GM23338 (cell line): ENCODE results near the gene CMIP. TPM values are rescaled to one million over a fixed set of nuclear protein-coding genes. Genes with fewer than 3 reads are reported as not detected.

Experiments used
- ATAC-seq: fragments of 200-7000 bp; cut with Tn5 transposase; 3 replicates; pipeline ENCODE4 v1.9.1; 2020
- DNase-seq: peaks from one replicate; pipeline ENCODE4 v3.0.0-alpha.2; 2015; ENCODE audit warnings: low spot score
- H2AFZ ChIP-seq: fragments of 200-600 bp; sonication (generic); 2 replicates; pipeline ENCODE4 v1.8.0; 2016; ENCODE audit warnings: antibody characterized with exemption, mild to moderate bottlenecking, moderate library complexity
- H3F3A ChIP-seq: fragments of 200-600 bp; sonication (generic); replicated peaks from 2 replicates; pipeline ENCODE4 v1.8.0; 2017; ENCODE audit warnings: antibody characterized with exemption, mixed run types, low read depth
- H3K27ac ChIP-seq: fragments of 200-600 bp; sonication (generic); 2 replicates; pipeline ENCODE4 v1.6.1; 2016; ENCODE audit warnings: low read depth
- H3K27me3 ChIP-seq: fragments of 200-600 bp; sonication (generic); 2 replicates; pipeline ENCODE4 v1.8.0; 2016; ENCODE audit warnings: mild to moderate bottlenecking, mixed run types, moderate library complexity; ENCODE audit not compliant: insufficient read depth
- H3K36me3 ChIP-seq: fragments of 200-600 bp; sonication (generic); 2 replicates; pipeline ENCODE4 v1.8.0; 2016; ENCODE audit warnings: mild to moderate bottlenecking; ENCODE audit not compliant: insufficient read depth
- H3K4me1 ChIP-seq: fragments of 200-600 bp; sonication (generic); 2 replicates; pipeline ENCODE4 v1.8.0; 2016; ENCODE audit warnings: mild to moderate bottlenecking, moderate library complexity; ENCODE audit not compliant: insufficient read depth
- H3K4me2 ChIP-seq: fragments of 200-600 bp; sonication (generic); 2 replicates; pipeline ENCODE4 v1.7.1; 2017; ENCODE audit warnings: mixed run types
- H3K4me3 ChIP-seq: fragments of 200-600 bp; sonication (generic); 2 replicates; pipeline ENCODE4 v1.6.1; 2016; ENCODE audit warnings: mixed run types
- H3K79me2 ChIP-seq: fragments of 200-600 bp; sonication (generic); replicated peaks from 2 replicates; pipeline ENCODE4 v1.8.0; 2017; ENCODE audit warnings: mild to moderate bottlenecking; ENCODE audit not compliant: insufficient read depth
- H3K9me2 ChIP-seq: fragments of 200-600 bp; sonication (generic); 2 replicates; pipeline ENCODE4 v1.8.0; 2017; ENCODE audit not compliant: insufficient read depth
- H4K20me1 ChIP-seq: fragments of 200-600 bp; sonication (generic); replicated peaks from 2 replicates; pipeline ENCODE4 v1.8.0; 2017; ENCODE audit warnings: mild to moderate bottlenecking; ENCODE audit not compliant: insufficient read depth
- H3K27ac Mint-ChIP-seq: 2 replicates; pipeline ENCODE4 v1.8.0; 2020; ENCODE audit warnings: inconsistent platforms, mild to moderate bottlenecking, moderate library complexity, mixed read lengths
- H3K27me3 Mint-ChIP-seq: 3 replicates; pipeline ENCODE4 v1.8.0; 2022; ENCODE audit warnings: low read depth, mild to moderate bottlenecking, moderate library complexity, mixed read lengths, inconsistent platforms; ENCODE audit not compliant: insufficient read depth, poor library complexity
- H3K36me3 Mint-ChIP-seq: 3 replicates; pipeline ENCODE4 v1.8.0; 2021; ENCODE audit warnings: low read depth, mild to moderate bottlenecking, inconsistent platforms, moderate library complexity, mixed read lengths
- H3K4me1 Mint-ChIP-seq: 3 replicates; pipeline ENCODE4 v1.8.0; 2020; ENCODE audit warnings: mild to moderate bottlenecking, inconsistent platforms, mixed read lengths
- H3K4me3 Mint-ChIP-seq: 3 replicates; pipeline ENCODE4 v1.8.0; 2021; ENCODE audit warnings: moderate library complexity, mild to moderate bottlenecking, inconsistent platforms, mixed read lengths
- H3K9me3 Mint-ChIP-seq: 3 replicates; pipeline ENCODE4 v1.8.0; 2020; ENCODE audit warnings: moderate library complexity, mild to moderate bottlenecking, inconsistent platforms, mixed read lengths
- CREB1 ChIP-seq: fragments of 250-450 bp; sonication (Bioruptor Pico); IDR thresholded peaks from 2 replicates; pipeline ENCODE4 v1.5.0; 2020; ENCODE audit warnings: low read depth, mild to moderate bottlenecking, moderate library complexity
- EZH2 ChIP-seq: fragments of 200-600 bp; sonication (generic); IDR thresholded peaks from one replicate; pipeline ENCODE4 v1.8.0; 2017; ENCODE audit warnings: antibody characterized with exemption, mild to moderate bottlenecking, low read depth; ENCODE audit not compliant: unreplicated experiment
- JUNB ChIP-seq: IDR thresholded peaks from one replicate; pipeline ENCODE4 v1.6.1; 2016; ENCODE audit warnings: antibody characterized with exemption; ENCODE audit not compliant: unreplicated experiment
- NANOG ChIP-seq: IDR thresholded peaks from 2 replicates; pipeline ENCODE4 v1.6.1; 2016; ENCODE audit warnings: antibody characterized with exemption, borderline replicate concordance
- POLR2AphosphoS5 ChIP-seq: IDR thresholded peaks from 2 replicates; pipeline ENCODE4 v1.6.1; 2016; ENCODE audit warnings: antibody characterized with exemption, low read depth
- REST ChIP-seq: IDR thresholded peaks from one replicate; pipeline ENCODE4 v1.6.1; 2018; ENCODE audit warnings: antibody characterized with exemption; ENCODE audit not compliant: unreplicated experiment
- STAT1 ChIP-seq: IDR thresholded peaks from one replicate; pipeline ENCODE4 v1.6.1; 2016; ENCODE audit warnings: antibody characterized with exemption; ENCODE audit not compliant: unreplicated experiment
- ZNF114 ChIP-seq: fragments of 250-450 bp; sonication (Bioruptor Pico); IDR thresholded peaks from 2 replicates; pipeline ENCODE4 v1.5.0; 2020; ENCODE audit warnings: mild to moderate bottlenecking, moderate library complexity
- ZNF331 ChIP-seq: fragments of 250-450 bp; sonication (Bioruptor Pico); IDR thresholded peaks from 2 replicates; pipeline ENCODE4 v1.5.0; 2020; ENCODE audit warnings: low read depth, mild to moderate bottlenecking, moderate library complexity
- polyA plus RNA-seq: library from polyadenylated mRNA; unstranded; fragments of >200 nt; fragmentation: Nextera tagmentation; extraction: Ambion mirVana; gene quantifications from 2 replicates; pipeline ENCODE4 v1.2.1, GENCODE V29; 2016
- total RNA-seq: library from RNA; depleted of rRNA; stranded (reverse); fragments of >200 nt; shearing (Covaris generic); gene quantifications from 2 replicates; pipeline ENCODE4 v1.2.3, GENCODE V29; 2014
- TF ChIP-seq, protein P1 (sequence below), 2 experiments: fragments of 200-600 bp in 1 of 2; sonication (generic) in 1 of 2; conservative IDR thresholded peaks; 2 replicates each; pipeline versions ENCODE4 v1.5.1 to v1.6.1; 2016 to 2017; ENCODE audit warnings: antibody characterized with exemption in 2 of 2, low read depth in 2 of 2, mild to moderate bottlenecking in 2 of 2, moderate library complexity in 1 of 2
- TF ChIP-seq, protein P2 (sequence below): IDR thresholded peaks from 2 replicates; pipeline ENCODE4 v1.6.1; 2016; ENCODE audit warnings: antibody characterized with exemption

Gene CMIP
- total and polyA plus RNA-seq, 2 experiments from 2014 or later = 9.5 to 62.3 TPM

DNA sequence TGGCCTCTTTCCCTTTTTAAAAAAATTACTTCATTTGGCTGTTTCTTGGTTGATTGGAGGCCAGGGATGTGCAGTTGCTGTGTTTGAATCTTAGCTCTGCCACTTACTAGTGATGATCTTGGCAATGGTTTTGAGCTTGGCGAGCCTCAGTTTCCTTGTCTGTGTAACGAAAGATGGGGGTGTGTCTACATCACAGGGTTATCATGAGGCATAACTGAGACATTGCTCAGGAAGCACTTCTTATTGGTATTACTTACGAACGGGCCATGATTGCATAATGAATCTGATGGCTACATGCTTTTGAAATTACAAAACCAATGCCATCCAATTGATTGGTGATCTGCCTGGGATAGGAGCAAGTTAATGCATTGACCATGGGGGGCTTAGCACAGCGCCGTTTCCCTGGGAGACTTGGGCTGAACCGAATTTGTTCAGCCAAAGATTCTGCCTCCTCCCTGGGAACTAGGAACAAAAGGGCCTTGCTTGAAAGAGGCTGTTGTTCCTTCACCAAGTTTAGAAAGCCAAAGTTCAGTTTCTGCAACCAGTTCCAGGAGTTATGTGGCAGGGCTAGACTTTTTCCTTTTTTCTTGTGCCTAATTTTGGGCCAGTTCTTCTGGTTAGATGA is 21.9 kb downstream of the CMIP start:
- Mint-ChIP-seq H3K4me3 (no peak overlapping the region), H3K36me3 (peaks cover 7% of the 10 kb centered on the region), H3K4me1 (peaks cover 20% of the 10 kb centered on the region), H3K27me3 (peaks cover 4% of the 10 kb centered on the region), H3K27ac (peak overlapping the region; percentile 53), H3K9me3 (no peaks in the 10 kb centered on the region)
- DNase-seq (no peak), ATAC-seq (no peak)
- H3F3A ChIP-seq = peaks cover 16% of the 10 kb centered on the region; the same call in 1 of the 2 replicates
- H2AFZ ChIP-seq = no peak overlapping the region
- peaks cover 5% of the 10 kb centered on the region; the same call in 1 of the 2 replicates for H3K4me1 ChIP-seq
- peaks cover 100% of the 10 kb centered on the region for H3K79me2 ChIP-seq
- H3K36me3 ChIP-seq = no peaks in the 10 kb centered on the region
- H3K4me2 ChIP-seq = no peak overlapping the region
- peak overlapping the region; percentile 55; the same call in 1 of the 2 replicates for H3K27ac ChIP-seq
- H3K4me3 ChIP-seq = no peak overlapping the region
- no peaks in the 10 kb centered on the region for H3K27me3 ChIP-seq
- H3K9me2 ChIP-seq = no peaks in the 10 kb centered on the region
- TF ChIP-seq ZNF331 (CRISPR knock-in tag) (no peak), ZNF114 (CRISPR knock-in tag) (no peak), STAT1 (no peak), JUNB (no peak), POLR2AphosphoS5 (no peak), CREB1 (CRISPR knock-in tag) (no peak), NANOG (no peak), EZH2 (no peak), REST (no peak)
- TF ChIP-seq, protein P1, sequence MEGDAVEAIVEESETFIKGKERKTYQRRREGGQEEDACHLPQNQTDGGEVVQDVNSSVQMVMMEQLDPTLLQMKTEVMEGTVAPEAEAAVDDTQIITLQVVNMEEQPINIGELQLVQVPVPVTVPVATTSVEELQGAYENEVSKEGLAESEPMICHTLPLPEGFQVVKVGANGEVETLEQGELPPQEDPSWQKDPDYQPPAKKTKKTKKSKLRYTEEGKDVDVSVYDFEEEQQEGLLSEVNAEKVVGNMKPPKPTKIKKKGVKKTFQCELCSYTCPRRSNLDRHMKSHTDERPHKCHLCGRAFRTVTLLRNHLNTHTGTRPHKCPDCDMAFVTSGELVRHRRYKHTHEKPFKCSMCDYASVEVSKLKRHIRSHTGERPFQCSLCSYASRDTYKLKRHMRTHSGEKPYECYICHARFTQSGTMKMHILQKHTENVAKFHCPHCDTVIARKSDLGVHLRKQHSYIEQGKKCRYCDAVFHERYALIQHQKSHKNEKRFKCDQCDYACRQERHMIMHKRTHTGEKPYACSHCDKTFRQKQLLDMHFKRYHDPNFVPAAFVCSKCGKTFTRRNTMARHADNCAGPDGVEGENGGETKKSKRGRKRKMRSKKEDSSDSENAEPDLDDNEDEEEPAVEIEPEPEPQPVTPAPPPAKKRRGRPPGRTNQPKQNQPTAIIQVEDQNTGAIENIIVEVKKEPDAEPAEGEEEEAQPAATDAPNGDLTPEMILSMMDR (conservative IDR thresholded peaks at IDR 0.05; ENCODE audit: low read depth in 2 of 2) = no peak
- TF ChIP-seq, protein P2, sequence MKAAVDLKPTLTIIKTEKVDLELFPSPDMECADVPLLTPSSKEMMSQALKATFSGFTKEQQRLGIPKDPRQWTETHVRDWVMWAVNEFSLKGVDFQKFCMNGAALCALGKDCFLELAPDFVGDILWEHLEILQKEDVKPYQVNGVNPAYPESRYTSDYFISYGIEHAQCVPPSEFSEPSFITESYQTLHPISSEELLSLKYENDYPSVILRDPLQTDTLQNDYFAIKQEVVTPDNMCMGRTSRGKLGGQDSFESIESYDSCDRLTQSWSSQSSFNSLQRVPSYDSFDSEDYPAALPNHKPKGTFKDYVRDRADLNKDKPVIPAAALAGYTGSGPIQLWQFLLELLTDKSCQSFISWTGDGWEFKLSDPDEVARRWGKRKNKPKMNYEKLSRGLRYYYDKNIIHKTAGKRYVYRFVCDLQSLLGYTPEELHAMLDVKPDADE = no peak
- peaks cover 82% of the 10 kb centered on the region for H4K20me1 ChIP-seq
